ENCODE measurements around the gene NAV3. TPM values are rescaled to one million over a fixed set of nuclear protein-coding genes. Genes with fewer than 3 reads are reported as not detected.

Gene NAV3
- total RNA-seq, 1 donor from 2014 or later: 1.5 TPM

DNA sequence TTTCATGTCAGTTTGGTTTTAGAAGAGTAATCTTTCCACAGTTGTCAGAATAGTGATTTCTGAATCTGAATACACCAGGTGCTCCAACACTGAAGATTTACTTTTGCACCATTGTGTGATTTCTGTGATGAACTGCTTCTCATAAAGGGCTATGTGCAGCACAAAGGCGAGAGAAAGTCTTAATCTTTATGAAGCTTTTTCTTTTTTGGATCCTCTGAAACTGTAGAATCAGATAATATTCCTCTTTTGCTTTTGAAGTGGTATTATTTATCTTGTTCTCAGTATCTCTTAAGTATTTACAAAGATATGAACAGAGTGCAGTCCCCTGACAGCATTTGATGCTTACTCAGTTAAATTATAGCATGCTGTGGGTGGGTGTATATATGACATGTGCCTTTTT, 207.8 kb downstream of the NAV3 start:
- Histone ChIP-seq H3K9me3 (replicated peaks) (peaks cover 3% of the 10 kb centered on the region), H3K4me3 (no peak overlapping the region), H3K27ac (replicated peaks) (no peak overlapping the region), H3K4me1 (no peaks in the 10 kb centered on the region), H3K27me3 (ENCODE audit: low read depth) (no peaks in the 10 kb centered on the region), H3K36me3 (no peaks in the 10 kb centered on the region)
- DNase-seq: no peak
- TF ChIP-seq, protein P1, sequence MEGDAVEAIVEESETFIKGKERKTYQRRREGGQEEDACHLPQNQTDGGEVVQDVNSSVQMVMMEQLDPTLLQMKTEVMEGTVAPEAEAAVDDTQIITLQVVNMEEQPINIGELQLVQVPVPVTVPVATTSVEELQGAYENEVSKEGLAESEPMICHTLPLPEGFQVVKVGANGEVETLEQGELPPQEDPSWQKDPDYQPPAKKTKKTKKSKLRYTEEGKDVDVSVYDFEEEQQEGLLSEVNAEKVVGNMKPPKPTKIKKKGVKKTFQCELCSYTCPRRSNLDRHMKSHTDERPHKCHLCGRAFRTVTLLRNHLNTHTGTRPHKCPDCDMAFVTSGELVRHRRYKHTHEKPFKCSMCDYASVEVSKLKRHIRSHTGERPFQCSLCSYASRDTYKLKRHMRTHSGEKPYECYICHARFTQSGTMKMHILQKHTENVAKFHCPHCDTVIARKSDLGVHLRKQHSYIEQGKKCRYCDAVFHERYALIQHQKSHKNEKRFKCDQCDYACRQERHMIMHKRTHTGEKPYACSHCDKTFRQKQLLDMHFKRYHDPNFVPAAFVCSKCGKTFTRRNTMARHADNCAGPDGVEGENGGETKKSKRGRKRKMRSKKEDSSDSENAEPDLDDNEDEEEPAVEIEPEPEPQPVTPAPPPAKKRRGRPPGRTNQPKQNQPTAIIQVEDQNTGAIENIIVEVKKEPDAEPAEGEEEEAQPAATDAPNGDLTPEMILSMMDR (IDR thresholded peaks at IDR 0.05; ENCODE audit: borderline replicate concordance): no peak
- intact Hi-C loops (cut with micrococcal nuclease): no loop called here

DNA sequence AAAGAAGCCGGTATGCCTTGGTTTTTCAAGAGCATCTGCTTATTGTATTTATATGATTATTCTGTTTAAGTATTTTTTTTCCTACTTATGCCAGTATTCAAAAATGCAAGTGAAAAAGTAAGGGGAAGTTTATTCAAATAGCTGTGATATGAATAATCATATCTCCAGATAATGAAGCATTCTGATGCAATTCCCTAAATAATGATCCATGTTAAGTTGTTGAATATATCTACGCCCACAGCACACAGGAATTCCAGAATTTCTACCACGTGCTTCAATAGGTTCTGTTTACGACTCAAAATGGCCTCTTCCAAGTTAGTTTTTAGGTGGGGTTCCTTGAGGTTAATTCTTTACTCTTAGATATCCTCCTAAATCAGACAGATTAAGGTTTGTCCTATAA, 208.3 kb downstream of the NAV3 start:
- Histone ChIP-seq H3K36me3 (no peaks in the 10 kb centered on the region), H3K4me1 (no peaks in the 10 kb centered on the region), H3K27ac (replicated peaks) (no peak overlapping the region), H3K4me3 (no peak overlapping the region), H3K27me3 (ENCODE audit: low read depth) (no peaks in the 10 kb centered on the region), H3K9me3 (replicated peaks) (peaks cover 7% of the 10 kb centered on the region)
- DNase-seq: no peak
- TF ChIP-seq, protein P1 (IDR thresholded peaks at IDR 0.05; ENCODE audit: borderline replicate concordance): no peak
- intact Hi-C loops (cut with micrococcal nuclease): no loop called here

DNA sequence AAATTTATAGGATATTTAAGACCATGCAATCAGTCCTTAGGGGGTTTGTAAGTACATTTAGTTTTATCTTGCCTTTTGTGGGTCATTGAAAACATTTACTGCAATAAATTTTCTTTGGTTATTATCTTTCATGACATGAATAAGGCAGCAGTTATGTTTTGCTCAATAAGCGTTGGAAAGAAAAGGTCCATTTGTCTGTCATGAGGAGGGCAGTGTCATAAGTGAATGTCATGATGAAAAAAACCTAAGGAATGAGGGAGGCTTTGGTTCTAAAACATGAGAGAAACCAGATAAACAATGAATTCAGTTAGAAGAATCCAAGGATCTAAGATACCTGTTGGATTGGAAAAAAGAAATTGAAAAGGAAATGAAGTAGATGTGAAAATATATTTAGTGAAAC, 209.4 kb downstream of the NAV3 start:
- intact Hi-C loops (cut with micrococcal nuclease): no loop called here
- H3K9me3 ChIP-seq (replicated peaks): peaks cover 14% of the 10 kb centered on the region
- no peaks in the 10 kb centered on the region for H3K36me3 ChIP-seq
- H3K4me1 ChIP-seq: no peaks in the 10 kb centered on the region
- no peak overlapping the region for H3K4me3 ChIP-seq
- TF ChIP-seq, protein P1 (IDR thresholded peaks at IDR 0.05; ENCODE audit: borderline replicate concordance): no peak
- H3K27ac ChIP-seq (replicated peaks): no peak overlapping the region
- DNase-seq: no peak
- no peaks in the 10 kb centered on the region for H3K27me3 ChIP-seq (ENCODE audit: low read depth)

DNA sequence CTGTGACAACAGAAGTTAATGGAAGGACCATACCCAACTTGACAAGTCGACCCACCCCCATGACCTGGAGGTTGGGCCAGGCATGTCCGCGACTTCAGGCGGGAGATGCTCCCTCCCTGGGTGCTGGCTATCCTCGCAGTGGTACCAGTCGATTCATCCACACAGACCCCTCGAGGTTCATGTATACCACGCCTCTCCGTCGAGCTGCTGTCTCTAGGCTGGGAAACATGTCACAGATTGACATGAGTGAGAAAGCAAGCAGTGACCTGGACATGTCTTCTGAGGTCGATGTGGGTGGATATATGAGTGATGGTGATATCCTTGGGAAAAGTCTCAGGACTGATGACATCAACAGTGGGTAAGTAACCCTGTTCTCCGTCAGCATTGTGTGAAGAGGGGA, 220.1 kb downstream of the NAV3 start:
- TF ChIP-seq, protein P1 (IDR thresholded peaks at IDR 0.05; ENCODE audit: borderline replicate concordance): no peak
- peaks cover 30% of the 10 kb centered on the region for H3K9me3 ChIP-seq (replicated peaks)
- no peaks in the 10 kb centered on the region for H3K4me1 ChIP-seq
- no peaks in the 10 kb centered on the region for H3K27me3 ChIP-seq (ENCODE audit: low read depth)
- no peak overlapping the region for H3K4me3 ChIP-seq
- DNase-seq: no peak
- H3K36me3 ChIP-seq: peaks cover 4% of the 10 kb centered on the region
- H3K27ac ChIP-seq (replicated peaks): no peak overlapping the region
- intact Hi-C loops (cut with micrococcal nuclease): no loop called here

DNA sequence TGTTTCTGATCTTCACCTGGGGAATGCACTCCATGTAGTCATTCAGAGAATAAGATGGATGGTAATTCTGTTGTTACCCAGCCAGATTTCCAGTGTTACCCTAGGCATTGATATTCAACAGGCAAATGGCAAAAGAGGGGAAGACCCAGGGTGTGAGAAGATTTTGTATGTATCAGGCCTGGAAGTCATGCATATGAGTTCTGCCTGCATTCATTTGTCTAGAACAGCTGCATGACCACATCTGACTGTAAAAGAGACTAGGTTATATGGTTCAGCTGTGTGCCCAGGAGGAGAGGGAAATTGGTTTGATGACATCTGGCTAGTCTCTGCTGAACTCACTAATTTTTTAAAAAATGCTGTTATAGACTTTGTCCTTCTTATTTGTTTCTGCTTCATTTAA, 224.9 kb downstream of the NAV3 start:
- H3K27me3 ChIP-seq (ENCODE audit: low read depth): no peaks in the 10 kb centered on the region
- peaks cover 3% of the 10 kb centered on the region for H3K36me3 ChIP-seq
- H3K9me3 ChIP-seq (replicated peaks): no peaks in the 10 kb centered on the region
- intact Hi-C loops (cut with micrococcal nuclease): no loop called here
- TF ChIP-seq, protein P1 (IDR thresholded peaks at IDR 0.05; ENCODE audit: borderline replicate concordance): no peak
- DNase-seq: no peak
- H3K4me1 ChIP-seq: no peaks in the 10 kb centered on the region
- H3K27ac ChIP-seq (replicated peaks): no peak overlapping the region
- H3K4me3 ChIP-seq: no peak overlapping the region

DNA sequence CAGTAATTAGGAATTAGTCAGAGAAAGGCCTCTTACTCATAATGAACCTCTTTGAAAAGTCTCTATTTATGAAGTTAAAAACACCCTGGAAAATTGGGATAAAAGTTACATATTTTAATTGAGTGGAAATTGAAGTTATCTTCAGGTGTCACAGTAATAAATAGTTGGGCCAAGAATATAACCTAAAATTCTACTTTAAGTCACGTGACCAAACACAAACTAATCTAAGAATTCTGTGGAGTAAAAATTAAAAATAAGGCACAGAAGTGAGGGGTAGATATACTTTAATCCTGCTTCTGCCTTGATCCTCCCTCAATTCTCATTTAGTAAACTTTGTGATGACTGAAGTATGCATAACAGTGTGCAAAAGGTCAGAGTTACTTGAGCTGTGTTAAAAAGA, 226.4 kb downstream of the NAV3 start:
- TF ChIP-seq, protein P1 (IDR thresholded peaks at IDR 0.05; ENCODE audit: borderline replicate concordance): no peak
- Histone ChIP-seq H3K27ac (replicated peaks) (no peak overlapping the region), H3K4me1 (no peaks in the 10 kb centered on the region), H3K4me3 (no peak overlapping the region), H3K27me3 (ENCODE audit: low read depth) (no peaks in the 10 kb centered on the region), H3K36me3 (no peaks in the 10 kb centered on the region), H3K9me3 (replicated peaks) (no peaks in the 10 kb centered on the region)
- intact Hi-C loops (cut with micrococcal nuclease): no loop called here
- DNase-seq: no peak

Measured in left ventricle myocardium inferior (tissue), 1 donor.